Lung (tissue), 12 donors: ENCODE data around the gene BCAS3. TPM values are rescaled to one million over a fixed set of nuclear protein-coding genes. Genes with fewer than 3 reads are reported as not detected.

ENCODE experiments used
- ATAC-seq: fragments of 200-7000 bp; cut with Tn5 transposase; one replicate; pipeline ENCODE4 v1.9.1; 2020; ENCODE audit warnings: moderate number of reproducible peaks; ENCODE audit not compliant: insufficient read depth, low FRiP score
- DNase-seq, 3 donors: peaks; one replicate each; pipeline ENCODE4 v3.0.0-alpha.2; 2013 to 2017
- H3K27ac ChIP-seq, 2 donors: one replicate each; pipeline ENCODE4 v1.5.1; 2013; ENCODE audit warnings: mild to moderate bottlenecking in 2 of 2, moderate library complexity in 2 of 2, control low read depth in 1 of 2, inconsistent platforms in 1 of 2, low read depth in 1 of 2, low read length in 1 of 2
- H3K27me3 ChIP-seq, 3 donors: one replicate each; pipeline ENCODE4 v1.5.1; 2013; ENCODE audit warnings: low read length in 2 of 3; ENCODE audit not compliant: control insufficient read depth in 3 of 3, insufficient read depth in 3 of 3
- H3K36me3 ChIP-seq, 4 donors: one replicate each; pipeline ENCODE4 v1.5.1; 2013; ENCODE audit warnings: low read length in 4 of 4, mild to moderate bottlenecking in 1 of 4, moderate library complexity in 1 of 4; ENCODE audit not compliant: control insufficient read depth in 4 of 4, insufficient read depth in 4 of 4
- H3K4me1 ChIP-seq, 5 donors: one replicate each; pipeline ENCODE4 v1.5.1; 2013; ENCODE audit warnings: low read length in 5 of 5, mild to moderate bottlenecking in 2 of 5, moderate library complexity in 1 of 5; ENCODE audit not compliant: control insufficient read depth in 5 of 5, insufficient read depth in 5 of 5
- H3K4me3 ChIP-seq: one replicate; pipeline ENCODE4 v1.5.1; 2013; ENCODE audit warnings: mild to moderate bottlenecking, control low read depth, moderate library complexity
- H3K9ac ChIP-seq, 2 donors: one replicate each; pipeline ENCODE4 v1.5.1; 2013; ENCODE audit warnings: low read length in 2 of 2, control low read depth in 1 of 2; ENCODE audit not compliant: insufficient read depth in 1 of 2
- H3K9me3 ChIP-seq, 4 donors: one replicate each; pipeline ENCODE4 v1.5.1; 2013; ENCODE audit warnings: low read length in 3 of 4, mild to moderate bottlenecking in 1 of 4, moderate library complexity in 1 of 4; ENCODE audit not compliant: control insufficient read depth in 4 of 4, insufficient read depth in 3 of 4
- WGBS, 2 donors: extraction: QIAGEN DNeasy Blood & Tissue Kit; methylation state at CpG; one replicate each; pipeline ENCODE4 v1.1.7; 2013; 5-methylcytosine and 5-hydroxymethylcytosine counted together
- polyA plus RNA-seq, 2 donors: library from polyadenylated mRNA; stranded (reverse); fragments of 200-250 nt; gene quantifications; one replicate each; pipeline ENCODE4 v1.2.1, GENCODE V29; 2013
- total RNA-seq, 2 donors: library from RNA; depleted of rRNA in 1 of 2; stranded (reverse); fragments of >200 nt in 1 of 2; gene quantifications; one replicate each; pipeline ENCODE4 v1.2.1, GENCODE V29; 2014 to 2021
- TF ChIP-seq, protein P1 (sequence below): IDR thresholded peaks from 2 replicates; pipeline ENCODE4 v1.5.1; 2012; ENCODE audit warnings: mild to moderate bottlenecking; ENCODE audit errors: control extremely low read depth, extremely low read depth
- donor health status: control.
- donor health status: control.
- donor health status: Bipolar disorder and iron deficiency.
- donor health status: healthy.
- donor health status: DM: yes; HTN: yes; CAD: no.

BCAS3 gene
- total and polyA plus RNA-seq, 4 donors: 4.0 to 101 (median 20.3) TPM

DNA sequence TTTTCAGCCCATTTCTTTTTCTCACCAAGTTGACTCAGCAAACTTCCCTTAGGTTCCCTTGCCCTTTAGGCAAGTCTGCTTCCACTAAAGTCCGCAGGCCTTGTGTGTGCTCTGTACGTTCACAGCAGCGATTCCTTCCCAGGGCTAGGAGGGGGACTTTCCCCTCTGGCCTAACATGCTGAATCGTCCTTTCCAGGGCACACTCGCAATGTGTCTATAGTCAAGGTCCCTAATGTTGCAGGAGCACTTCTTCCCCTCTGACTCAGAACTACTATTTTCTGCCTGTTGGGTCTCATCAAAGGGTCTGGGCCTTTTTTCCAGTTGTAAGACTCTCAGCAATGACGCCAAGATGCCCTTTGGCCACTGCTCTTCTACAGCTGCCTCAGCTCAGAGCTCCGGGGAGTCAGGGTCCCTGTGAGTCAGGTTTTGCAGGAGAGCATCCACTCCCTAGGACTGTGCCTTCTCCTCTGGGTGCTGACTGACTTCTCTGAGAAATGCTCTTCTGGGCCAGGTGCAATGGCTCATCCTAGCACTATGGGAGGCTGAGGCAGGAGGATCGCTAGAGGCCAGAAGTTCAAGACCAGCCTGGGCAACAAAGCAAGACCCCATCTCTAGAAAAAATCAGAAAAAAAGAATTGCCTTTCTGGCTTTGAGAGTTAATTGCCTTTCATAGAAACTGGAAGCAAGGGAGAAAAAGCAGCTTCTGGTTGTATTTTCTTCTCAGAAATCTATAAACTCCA lies 657.6 kb downstream of the BCAS3 start:
- Histone ChIP-seq H3K9ac (peak overlapping the region in 1 of 2 donors; percentile 35), H3K36me3 (no peaks in the 10 kb centered on the region), H3K4me3 (no peak overlapping the region), H3K27ac (peak overlapping the region in 1 of 2 donors; percentile 33), H3K4me1 (peaks cover 5 to 58% (median 45%) of the 10 kb centered on the region in 5 donors), H3K27me3 (no peaks in the 10 kb centered on the region), H3K9me3 (no peaks in the 10 kb centered on the region)
- DNase-seq: peak; percentile 51 to 76 (median 72)
- TF ChIP-seq, protein P1, sequence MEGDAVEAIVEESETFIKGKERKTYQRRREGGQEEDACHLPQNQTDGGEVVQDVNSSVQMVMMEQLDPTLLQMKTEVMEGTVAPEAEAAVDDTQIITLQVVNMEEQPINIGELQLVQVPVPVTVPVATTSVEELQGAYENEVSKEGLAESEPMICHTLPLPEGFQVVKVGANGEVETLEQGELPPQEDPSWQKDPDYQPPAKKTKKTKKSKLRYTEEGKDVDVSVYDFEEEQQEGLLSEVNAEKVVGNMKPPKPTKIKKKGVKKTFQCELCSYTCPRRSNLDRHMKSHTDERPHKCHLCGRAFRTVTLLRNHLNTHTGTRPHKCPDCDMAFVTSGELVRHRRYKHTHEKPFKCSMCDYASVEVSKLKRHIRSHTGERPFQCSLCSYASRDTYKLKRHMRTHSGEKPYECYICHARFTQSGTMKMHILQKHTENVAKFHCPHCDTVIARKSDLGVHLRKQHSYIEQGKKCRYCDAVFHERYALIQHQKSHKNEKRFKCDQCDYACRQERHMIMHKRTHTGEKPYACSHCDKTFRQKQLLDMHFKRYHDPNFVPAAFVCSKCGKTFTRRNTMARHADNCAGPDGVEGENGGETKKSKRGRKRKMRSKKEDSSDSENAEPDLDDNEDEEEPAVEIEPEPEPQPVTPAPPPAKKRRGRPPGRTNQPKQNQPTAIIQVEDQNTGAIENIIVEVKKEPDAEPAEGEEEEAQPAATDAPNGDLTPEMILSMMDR: no peak
- 77 to 89% methylated on average over 8 of the region's 8 CpGs for WGBS, 2 donors
- no peak for ATAC-seq

DNA sequence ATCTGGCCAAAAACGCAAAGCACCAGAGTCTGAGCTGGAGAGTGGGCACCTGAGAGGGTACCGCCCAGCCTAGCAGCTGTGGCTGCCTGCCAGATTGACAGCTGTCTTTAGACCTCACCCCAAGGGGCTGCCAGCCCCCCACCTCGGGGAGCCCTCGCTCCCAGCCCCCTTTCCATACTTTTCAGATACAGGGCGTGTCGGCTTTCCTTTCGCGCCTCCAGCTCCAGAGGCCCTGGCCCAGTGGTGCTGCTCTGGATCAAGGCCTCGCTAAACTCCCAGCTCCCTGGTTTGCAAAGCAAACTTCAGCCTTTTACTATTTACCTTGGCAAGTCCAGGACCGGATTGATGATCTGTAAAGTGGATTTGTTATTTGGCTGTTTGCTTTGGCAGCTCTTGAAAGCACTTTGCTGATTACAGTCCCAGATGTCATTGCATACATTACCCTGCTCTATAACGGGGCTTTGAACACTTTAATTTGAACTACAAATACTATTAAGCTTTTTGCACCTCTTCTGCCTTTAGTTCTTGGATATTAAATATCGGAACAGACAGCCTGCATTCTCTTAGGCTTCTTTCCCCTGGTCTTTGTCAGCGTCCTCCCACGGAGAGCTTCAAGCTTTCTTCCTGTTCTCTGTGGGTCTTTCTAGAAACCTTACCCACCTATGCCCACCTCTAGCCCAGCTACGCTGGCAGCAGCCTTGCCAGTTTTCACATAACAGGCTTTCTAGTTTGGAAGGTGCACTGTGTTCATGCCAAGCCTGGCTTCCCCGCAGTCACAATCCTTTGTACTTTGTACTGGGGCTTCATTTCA lies 658.4 kb downstream of the BCAS3 start:
- TF ChIP-seq, protein P1: no peak
- H3K36me3 ChIP-seq: no peaks in the 10 kb centered on the region
- DNase-seq (peak; percentile 80 to 96 (median 95)), ATAC-seq (no peak)
- 57 to 78% methylated on average over 16 of the region's 16 CpGs for WGBS, 2 donors
- peak overlapping the region in 1 of 2 donors; percentile 34 for H3K9ac ChIP-seq
- H3K4me3 ChIP-seq: no peak overlapping the region
- H3K4me1 ChIP-seq: peaks cover under 1 to 65% (median 48%) of the 10 kb centered on the region in 5 donors
- H3K27ac ChIP-seq: peak overlapping the region in 1 of 2 donors; percentile 59
- no peaks in the 10 kb centered on the region for H3K27me3 ChIP-seq
- no peaks in the 10 kb centered on the region for H3K9me3 ChIP-seq

DNA sequence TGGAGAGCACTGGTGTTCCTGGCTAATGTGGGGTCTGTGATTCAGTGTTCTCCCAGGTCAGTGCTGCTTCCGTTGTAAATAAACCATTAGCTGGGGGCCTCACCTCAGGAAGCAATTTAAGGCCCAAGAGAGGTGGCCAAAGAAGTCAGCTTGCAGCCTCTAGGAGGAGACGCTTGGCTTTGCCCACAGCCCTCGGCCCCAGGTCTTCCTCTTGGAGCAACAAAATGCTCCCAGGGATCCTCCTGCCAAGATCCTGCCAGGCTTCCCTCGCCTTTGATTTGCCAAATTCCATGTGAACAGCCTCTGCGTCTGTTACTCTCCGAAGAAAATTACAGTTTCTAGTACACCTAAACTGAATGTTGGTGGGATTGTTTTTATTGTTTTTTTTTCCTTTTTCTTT lies 659.6 kb downstream of the BCAS3 start:
- TF ChIP-seq, protein P1: no peak
- 75 to 81% methylated on average over 6 of the region's 6 CpGs for WGBS, 2 donors
- ATAC-seq: no peak

More for the DNA sequence above, 659.6 kb downstream of the BCAS3 start:
- H3K36me3 ChIP-seq: no peaks in the 10 kb centered on the region
- peak overlapping the region in 1 of 2 donors; percentile 17 for H3K27ac ChIP-seq
- no peaks in the 10 kb centered on the region for H3K27me3 ChIP-seq
- peak; percentile 46 to 58 (median 57) for DNase-seq
- H3K4me1 ChIP-seq: peaks cover 0 to 68% (median 48%) of the 10 kb centered on the region in 5 donors
- H3K9me3 ChIP-seq: no peaks in the 10 kb centered on the region
- no peak overlapping the region for H3K4me3 ChIP-seq
- no peak overlapping the region for H3K9ac ChIP-seq
